K562 (cell line): ENCODE results near the gene IPO5.

ENCODE experiments used
- BRF2 ChIP-seq: IDR thresholded peaks from 3 replicates; pipeline ENCODE4 v1.6.1; 2011; ENCODE audit warnings: borderline replicate concordance, mild to moderate bottlenecking; ENCODE audit not compliant: insufficient read length, insufficient read depth
- CTCF ChIP-seq, 3 experiments: IDR thresholded peaks in 2 of 3; conservative IDR thresholded peaks in 1 of 3; 2 replicates each; pipeline ENCODE4 v1.5.1; 2011 to 2012; ENCODE audit warnings: low read length in 3 of 3, mild to moderate bottlenecking in 3 of 3, control low read depth in 2 of 3, improper control_type of control experiment in 1 of 3, inconsistent platforms in 1 of 3, low read depth in 1 of 3, mixed read lengths in 1 of 3, moderate library complexity in 1 of 3; ENCODE audit not compliant: insufficient read depth in 2 of 3
- EP300 ChIP-seq: IDR thresholded peaks from 2 replicates; pipeline ENCODE4 v1.6.1; 2012; ENCODE audit warnings: low read length, improper control_type of control experiment
- HOMEZ ChIP-seq: fragments of 250-450 bp; sonication (Bioruptor Pico); IDR thresholded peaks from 2 replicates; pipeline ENCODE4 v1.4.0; 2020; ENCODE audit warnings: mild to moderate bottlenecking, moderate library complexity
- IRF1 ChIP-seq: sonication (generic); formaldehyde crosslinking; IDR thresholded peaks from 2 replicates; pipeline ENCODE4 v1.8.0; 2022; ENCODE audit warnings: missing genetic modification reagents, mild to moderate bottlenecking, borderline replicate concordance
- KDM1A ChIP-seq, 2 experiments: fragments of 450-650 bp; IDR thresholded peaks; 2 replicates each; pipeline ENCODE4 v1.6.1; 2016; ENCODE audit warnings: mild to moderate bottlenecking in 2 of 2
- KDM2B ChIP-seq: fragments of 250-450 bp; sonication (Bioruptor Pico); IDR thresholded peaks from 2 replicates; pipeline ENCODE4 v1.8.0; 2021; ENCODE audit warnings: mild to moderate bottlenecking, moderate library complexity
- KDM4B ChIP-seq, 2 experiments: fragments of 450-650 bp in 1 of 2; sonication (generic) in 1 of 2; IDR thresholded peaks; 2 replicates each; pipeline ENCODE4 v1.6.1; 2016 to 2017; ENCODE audit warnings: borderline replicate concordance in 2 of 2, antibody characterized with exemption in 1 of 2, low read depth in 1 of 2, mild to moderate bottlenecking in 1 of 2
- NR2C2 ChIP-seq, 2 experiments: fragments of 200-800 bp in 1 of 2; sonication (Bioruptor generic) in 1 of 2; sonication (generic) in 1 of 2; formaldehyde crosslinking in 1 of 2; IDR thresholded peaks; 2 replicates each; pipeline versions ENCODE4 v1.6.1 to v1.8.0; 2016 to 2022; ENCODE audit warnings: mild to moderate bottlenecking in 1 of 2, missing compliant biosample characterization in 1 of 2, missing genetic modification characterization in 1 of 2, missing genetic modification reagents in 1 of 2
- RAD21 ChIP-seq, 2 experiments: fragments of 250-450 bp in 1 of 2; fragments of 450-650 bp in 1 of 2; sonication (Bioruptor Pico) in 1 of 2; formaldehyde crosslinking in 1 of 2; IDR thresholded peaks in 1 of 2; conservative IDR thresholded peaks in 1 of 2; 2 replicates each; pipeline versions ENCODE4 v1.4.0 to v1.8.0; 2020 to 2022; ENCODE audit warnings: mild to moderate bottlenecking in 2 of 2, moderate library complexity in 1 of 2
- ZNF76 ChIP-seq: fragments of 250-450 bp; sonication (Bioruptor Pico); IDR thresholded peaks from 2 replicates; pipeline ENCODE4 v1.4.0; 2020; ENCODE audit warnings: mild to moderate bottlenecking, moderate library complexity, borderline replicate concordance

GRCh38 chr13:97932036-97932435 is 21.4 kb upstream of the IPO5 start:
- TF ChIP-seq ZNF76 (CRISPR knock-in tag): no peak
- no peak for TF ChIP-seq IRF1 (CRISPR knock-in tag)
- TF ChIP-seq NR2C2 (CRISPR knock-in tag; IDR thresholded peaks at IDR 0.05): no peak
- no peak for TF ChIP-seq NR2C2 (tag; IDR thresholded peaks at IDR 0.05)
- no peak for TF ChIP-seq RAD21 (CRISPR knock-in tag; conservative IDR thresholded peaks at IDR 0.05 in 1 of 2, IDR thresholded peaks at IDR 0.05 in 1 of 2)
- no peak for TF ChIP-seq KDM1A (IDR thresholded peaks at IDR 0.05)
- no peak for TF ChIP-seq KDM4B (IDR thresholded peaks at IDR 0.05; ENCODE audit: borderline replicate concordance in 2 of 2, low read depth in 1 of 2)
- TF ChIP-seq CTCF (IDR thresholded peaks at IDR 0.05 in 2 of 3, conservative IDR thresholded peaks at IDR 0.05 in 1 of 3; ENCODE audit: insufficient read depth in 2 of 3, low read depth in 1 of 3, low read length in 3 of 3): no peak
- no peak for TF ChIP-seq BRF2
- TF ChIP-seq HOMEZ (CRISPR knock-in tag): no peak
- TF ChIP-seq KDM2B (CRISPR knock-in tag): no peak
- TF ChIP-seq EP300: no peak
